ENCODE results near the gene DGKA.

Gene DGKA

DNA sequence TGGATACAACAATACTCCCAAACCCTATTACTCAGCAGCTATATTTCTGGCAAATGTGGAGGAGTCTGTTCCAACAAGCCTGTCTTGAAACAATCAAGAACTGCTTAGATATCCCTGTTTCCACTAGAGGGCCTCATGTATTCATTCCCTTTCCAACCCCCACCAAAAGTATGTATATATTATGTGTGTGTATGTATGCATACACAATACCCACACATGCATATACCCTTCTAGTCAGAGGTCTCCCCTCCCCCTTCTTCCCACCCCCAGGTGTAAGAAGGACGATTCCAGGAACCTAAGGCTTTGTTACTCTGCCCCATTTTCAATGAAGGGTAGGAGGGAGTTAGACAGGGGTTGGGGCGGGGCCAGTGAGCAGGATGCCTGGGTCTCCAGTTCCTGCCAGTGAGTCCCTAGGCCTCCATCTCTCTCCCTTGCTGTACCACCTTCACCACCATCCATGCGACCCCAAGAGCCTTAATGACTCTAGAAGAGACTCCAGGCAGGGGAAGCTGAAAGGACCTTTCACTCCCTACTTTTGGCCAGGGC is at the start of gene DGKA:
TSS of gene DGKA (plus strand) at position 392 of the 546 bp plus-strand sequence. CDS start 5,342 bp downstream, outside the sequence.
- TF ChIP-seq, protein P1, sequence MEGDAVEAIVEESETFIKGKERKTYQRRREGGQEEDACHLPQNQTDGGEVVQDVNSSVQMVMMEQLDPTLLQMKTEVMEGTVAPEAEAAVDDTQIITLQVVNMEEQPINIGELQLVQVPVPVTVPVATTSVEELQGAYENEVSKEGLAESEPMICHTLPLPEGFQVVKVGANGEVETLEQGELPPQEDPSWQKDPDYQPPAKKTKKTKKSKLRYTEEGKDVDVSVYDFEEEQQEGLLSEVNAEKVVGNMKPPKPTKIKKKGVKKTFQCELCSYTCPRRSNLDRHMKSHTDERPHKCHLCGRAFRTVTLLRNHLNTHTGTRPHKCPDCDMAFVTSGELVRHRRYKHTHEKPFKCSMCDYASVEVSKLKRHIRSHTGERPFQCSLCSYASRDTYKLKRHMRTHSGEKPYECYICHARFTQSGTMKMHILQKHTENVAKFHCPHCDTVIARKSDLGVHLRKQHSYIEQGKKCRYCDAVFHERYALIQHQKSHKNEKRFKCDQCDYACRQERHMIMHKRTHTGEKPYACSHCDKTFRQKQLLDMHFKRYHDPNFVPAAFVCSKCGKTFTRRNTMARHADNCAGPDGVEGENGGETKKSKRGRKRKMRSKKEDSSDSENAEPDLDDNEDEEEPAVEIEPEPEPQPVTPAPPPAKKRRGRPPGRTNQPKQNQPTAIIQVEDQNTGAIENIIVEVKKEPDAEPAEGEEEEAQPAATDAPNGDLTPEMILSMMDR (IDR thresholded peaks at IDR 0.05; ENCODE audit: insufficient read depth, low read depth, low read length, missing control alignments), result peak; percentile 72
- H3K4me3 ChIP-seq (ENCODE audit: low read length), result peak within 1 kb of the TSS; percentile 92
- DNase-seq (ENCODE audit: low read depth), result peak; percentile 92

DNA sequence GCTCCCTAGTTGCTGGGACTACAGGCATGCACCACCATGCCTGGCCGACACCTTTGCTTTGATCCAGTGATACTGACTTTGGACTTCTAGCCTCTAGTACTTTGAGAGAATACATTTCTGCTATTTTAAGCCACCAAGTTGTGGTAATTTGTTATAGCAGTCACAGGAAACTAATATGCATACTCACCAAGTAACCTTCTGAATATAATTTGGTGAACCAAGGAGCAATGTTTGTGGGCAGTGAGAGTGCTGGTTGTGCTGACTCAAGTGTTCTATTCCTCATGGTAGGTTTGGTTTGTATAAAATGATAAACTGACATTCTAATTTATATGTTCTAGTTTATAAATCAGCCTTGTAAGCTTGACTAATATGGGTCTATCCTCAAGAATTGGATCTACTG is 45.8 kb upstream of the DGKA start:
- H3K4me3 ChIP-seq (ENCODE audit: low read length), result no peak overlapping the region
- TF ChIP-seq, protein P1 (IDR thresholded peaks at IDR 0.05; ENCODE audit: insufficient read depth, low read depth, low read length, missing control alignments), result no peak
- DNase-seq (ENCODE audit: low read depth), result no peak

DNA sequence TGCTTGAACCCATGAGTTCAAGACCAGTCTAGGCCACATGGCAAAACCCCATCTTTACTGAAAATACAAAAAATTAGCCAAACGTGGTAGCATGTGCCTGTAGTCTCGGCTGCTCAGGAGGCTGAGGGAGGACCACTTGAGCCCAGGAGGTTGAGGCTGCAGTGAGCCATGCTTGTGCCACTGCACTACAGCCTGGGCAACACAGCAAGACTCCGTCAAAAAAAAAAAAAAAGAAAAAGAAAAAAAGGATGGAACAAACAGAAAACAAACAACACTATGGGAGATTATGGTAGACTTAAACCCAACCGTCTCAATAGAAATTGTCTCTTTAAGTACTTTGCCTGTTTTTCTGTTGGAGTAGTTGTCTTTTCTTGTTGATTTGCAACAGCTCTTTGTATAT is 39.7 kb upstream of the DGKA start:
- no peak for DNase-seq (ENCODE audit: low read depth)
- H3K4me3 ChIP-seq (ENCODE audit: low read length), result no peak overlapping the region
- TF ChIP-seq, protein P1 (IDR thresholded peaks at IDR 0.05; ENCODE audit: insufficient read depth, low read depth, low read length, missing control alignments), result no peak

DNA sequence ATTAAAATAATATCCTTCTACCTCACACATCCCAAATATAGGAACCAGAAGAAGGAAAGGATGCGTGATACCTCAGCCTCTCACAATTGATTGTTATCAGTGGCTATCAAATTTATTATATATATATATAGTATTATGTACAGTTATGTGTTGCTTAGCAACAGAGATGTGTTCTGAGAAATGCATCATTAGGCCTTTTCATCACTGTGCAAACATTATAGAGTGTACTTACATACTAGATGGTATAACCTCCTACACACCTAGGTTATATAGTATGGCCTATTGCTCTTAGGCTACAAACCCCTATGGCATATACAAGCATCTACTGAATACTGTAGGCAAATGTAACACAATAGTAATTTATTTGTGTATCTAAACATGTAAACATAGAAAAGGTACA is 37.2 kb upstream of the DGKA start:
- DNase-seq (ENCODE audit: low read depth), result no peak
- H3K4me3 ChIP-seq (ENCODE audit: low read length), result no peak overlapping the region
- TF ChIP-seq, protein P1 (IDR thresholded peaks at IDR 0.05; ENCODE audit: insufficient read depth, low read depth, low read length, missing control alignments), result no peak

DNA sequence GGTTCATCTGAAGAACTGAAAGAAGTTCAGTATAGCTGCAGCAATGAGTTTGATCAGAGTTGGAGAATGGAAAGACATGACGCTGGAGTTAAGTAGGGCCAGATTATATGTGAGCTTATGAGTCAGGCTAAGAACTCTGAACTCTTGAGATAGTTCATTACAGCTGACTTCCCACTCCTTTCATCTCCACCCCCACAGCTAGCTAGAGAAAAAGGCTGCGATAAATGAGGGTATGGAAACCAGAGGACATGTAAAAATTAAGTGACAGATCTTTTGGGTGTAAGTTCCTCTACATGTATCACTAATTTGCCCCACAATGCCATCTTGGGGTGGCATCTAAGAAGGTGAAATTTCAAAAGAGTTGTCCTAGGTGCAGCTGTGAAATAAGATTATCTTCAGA is 31.9 kb upstream of the DGKA start:
- no peak for DNase-seq (ENCODE audit: low read depth)
- no peak overlapping the region for H3K4me3 ChIP-seq (ENCODE audit: low read length)
- TF ChIP-seq, protein P1 (IDR thresholded peaks at IDR 0.05; ENCODE audit: insufficient read depth, low read depth, low read length, missing control alignments), result no peak

DNA sequence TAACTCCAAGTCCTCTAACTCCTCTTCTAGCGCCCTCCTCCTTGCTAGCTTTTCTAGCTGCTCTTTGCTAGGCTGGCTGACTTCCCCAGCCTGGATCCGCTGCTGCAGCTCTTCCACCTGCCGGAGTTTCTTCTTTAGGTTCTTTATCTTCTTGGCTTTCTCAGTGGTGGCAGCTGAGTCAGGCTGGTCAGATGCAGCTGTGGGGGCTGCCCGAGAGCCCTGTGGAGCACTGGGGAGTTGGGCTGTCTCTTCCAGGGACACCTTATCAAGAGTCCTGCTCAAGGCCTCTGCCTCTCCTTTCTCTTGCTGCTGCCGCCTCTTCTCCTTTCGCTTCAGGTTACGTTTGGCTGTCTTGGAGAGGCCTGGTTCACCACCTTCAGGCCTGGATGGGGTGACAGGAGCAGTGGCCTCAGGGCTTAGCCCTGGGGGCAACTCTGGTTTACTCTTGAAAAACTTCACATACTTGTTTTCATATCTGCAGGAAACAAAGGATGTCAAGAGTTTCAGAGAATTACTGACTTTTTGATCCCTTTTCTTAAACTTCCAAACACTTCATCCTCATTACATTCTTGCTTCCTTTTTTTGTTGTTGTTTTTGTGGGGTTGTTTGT is 29.0 kb upstream of the DGKA start:
- no peak for DNase-seq (ENCODE audit: low read depth)
- H3K4me3 ChIP-seq (ENCODE audit: low read length), result no peak overlapping the region
- TF ChIP-seq, protein P1 (IDR thresholded peaks at IDR 0.05; ENCODE audit: insufficient read depth, low read depth, low read length, missing control alignments), result no peak

DNA sequence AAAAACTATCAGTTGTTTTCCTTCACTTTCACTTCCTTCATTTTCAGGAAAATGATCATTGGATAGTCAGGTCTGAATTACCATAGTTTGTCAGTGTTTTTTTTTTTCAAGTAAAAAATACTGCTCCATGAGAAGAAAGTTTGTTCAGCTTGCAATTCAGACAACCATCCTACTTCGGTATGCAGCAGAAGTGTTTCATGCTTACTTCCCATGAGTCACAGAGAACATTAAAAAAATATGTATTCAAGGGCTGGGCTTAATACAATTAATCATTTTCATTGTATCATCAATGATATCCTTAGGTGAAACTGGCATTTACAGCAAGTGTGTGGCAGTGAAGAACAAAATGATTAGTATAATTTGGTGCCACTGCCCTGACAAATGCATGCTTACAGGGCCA is 24.9 kb upstream of the DGKA start:
- TF ChIP-seq, protein P1 (IDR thresholded peaks at IDR 0.05; ENCODE audit: insufficient read depth, low read depth, low read length, missing control alignments), result no peak
- no peak overlapping the region for H3K4me3 ChIP-seq (ENCODE audit: low read length)
- DNase-seq (ENCODE audit: low read depth), result peak; percentile 68

Measured in epithelial cell of esophagus (primary cell).